ENCODE data around the gene MYADM.

The MYADM gene

GRCh38 chr19:53885036-53885435 lies 17.4 kb downstream of the MYADM start:
- DNase-seq (ENCODE audit: low spot score), result no peak

GRCh38 chr19:53892301-53892980 lies 24.8 kb downstream of the MYADM start:
- no peak for DNase-seq (ENCODE audit: low spot score)

- no peak for DNase-seq (ENCODE audit: low spot score)
Observed at GRCh38 chr19:53892981-53893325, 25.3 kb downstream of the MYADM start.

GRCh38 chr19:53894707-53895106 lies 27.0 kb downstream of the MYADM start:
- DNase-seq (ENCODE audit: low spot score), result no peak

GRCh38 chr19:53896682-53897081 lies 29.0 kb downstream of the MYADM start:
- no peak for DNase-seq (ENCODE audit: low spot score)

- no peak for DNase-seq (ENCODE audit: low spot score)
Observed at GRCh38 chr19:53897459-53897858, 29.8 kb downstream of the MYADM start.

- DNase-seq (ENCODE audit: low spot score), result no peak
Observed at GRCh38 chr19:53898166-53898565, 30.5 kb downstream of the MYADM start.

GRCh38 chr19:53898636-53899341 lies 31.1 kb downstream of the MYADM start:
- no peak for DNase-seq (ENCODE audit: low spot score)

- no peak for DNase-seq (ENCODE audit: low spot score)
Observed at GRCh38 chr19:53900191-53900860, 32.6 kb downstream of the MYADM start.

- DNase-seq (ENCODE audit: low spot score), result peak; percentile 24
Observed at GRCh38 chr19:53903055-53903680, 35.5 kb downstream of the MYADM start.

GRCh38 chr19:53904909-53905308 lies 37.2 kb downstream of the MYADM start:
- no peak for DNase-seq (ENCODE audit: low spot score)

- no peak for DNase-seq (ENCODE audit: low spot score)
Observed at GRCh38 chr19:53905787-53906186, 38.1 kb downstream of the MYADM start.

- peak; percentile 43 for DNase-seq (ENCODE audit: low spot score)
Observed at GRCh38 chr19:53906211-53907192, 38.8 kb downstream of the MYADM start.

GRCh38 chr19:53907193-53907581 lies 39.5 kb downstream of the MYADM start:
- DNase-seq (ENCODE audit: low spot score), result no peak

GRCh38 chr19:53907690-53908089 lies 40.0 kb downstream of the MYADM start:
- DNase-seq (ENCODE audit: low spot score), result no peak

- no peak for DNase-seq (ENCODE audit: low spot score)
Observed at GRCh38 chr19:53908106-53908934, 40.6 kb downstream of the MYADM start.

GRCh38 chr19:53908935-53909415 lies 41.3 kb downstream of the MYADM start, which contains the start of gene CACNG7:
CACNG7 (plus strand) TSS chr19:53909278; CDS start chr19:53912832, 3,554 bp downstream.
- DNase-seq (ENCODE audit: low spot score), result no peak

- DNase-seq (ENCODE audit: low spot score), result no peak
Observed at GRCh38 chr19:53909471-53910169, 41.9 kb downstream of the MYADM start.

GRCh38 chr19:53910170-53910518 lies 42.5 kb downstream of the MYADM start:
- DNase-seq (ENCODE audit: low spot score), result no peak

GRCh38 chr19:53912653-53913052 lies 45.0 kb downstream of the MYADM start:
- no peak for DNase-seq (ENCODE audit: low spot score)
